HG03103 (cell line): ENCODE measurements around the gene FAT1.

Experiments used
- ATAC-seq: cut with Tn5 transposase; IDR thresholded peaks from one replicate; pipeline ENCODE4 v1.9.1; 2021; ENCODE audit warnings: low read depth; ENCODE audit not compliant: unreplicated experiment

FAT1 gene

DNA sequence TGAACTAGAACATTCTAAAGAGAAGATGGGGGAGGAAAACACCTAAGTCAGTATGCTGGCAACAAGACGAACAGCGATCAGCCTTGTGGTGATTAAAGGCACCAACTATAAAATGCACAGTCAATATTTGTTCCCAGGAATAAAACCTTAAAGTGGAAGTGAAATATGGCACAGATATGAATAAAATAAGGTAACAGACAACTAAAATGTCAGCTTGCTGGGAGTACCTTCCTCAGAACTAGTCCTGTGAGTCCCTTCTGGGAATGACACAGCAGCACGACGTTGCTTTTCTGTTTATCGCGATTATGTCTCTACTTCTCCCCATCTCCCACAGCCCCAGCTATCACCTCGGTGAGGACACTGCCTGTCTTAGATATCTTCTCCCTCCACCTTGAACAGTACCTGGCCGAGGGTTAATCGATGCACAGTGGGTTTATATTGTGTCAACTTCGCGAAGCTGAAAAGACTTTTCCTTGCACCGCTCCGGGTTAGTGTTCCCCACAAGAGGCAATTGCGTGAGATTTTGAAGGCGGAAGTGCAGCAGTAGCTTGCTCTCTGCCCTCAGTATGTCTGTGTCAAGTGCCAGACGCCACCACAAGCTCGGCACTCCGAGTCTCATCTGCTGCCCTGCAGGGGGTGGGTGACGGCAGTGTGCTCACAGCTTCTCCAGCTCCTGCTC lies 185.7 kb downstream of the FAT1 start:
- ATAC-seq: no peak
